ENCODE results near the gene MALRD1. TPM values are rescaled to one million over a fixed set of nuclear protein-coding genes. Genes with fewer than 3 reads are reported as not detected.

Gene MALRD1
- total and polyA plus RNA-seq, 2 of the 8 experiments (the other 6 are each of a cell fraction or from before 2014, with no cell fraction given) = 0.32 to 0.35 TPM

DNA sequence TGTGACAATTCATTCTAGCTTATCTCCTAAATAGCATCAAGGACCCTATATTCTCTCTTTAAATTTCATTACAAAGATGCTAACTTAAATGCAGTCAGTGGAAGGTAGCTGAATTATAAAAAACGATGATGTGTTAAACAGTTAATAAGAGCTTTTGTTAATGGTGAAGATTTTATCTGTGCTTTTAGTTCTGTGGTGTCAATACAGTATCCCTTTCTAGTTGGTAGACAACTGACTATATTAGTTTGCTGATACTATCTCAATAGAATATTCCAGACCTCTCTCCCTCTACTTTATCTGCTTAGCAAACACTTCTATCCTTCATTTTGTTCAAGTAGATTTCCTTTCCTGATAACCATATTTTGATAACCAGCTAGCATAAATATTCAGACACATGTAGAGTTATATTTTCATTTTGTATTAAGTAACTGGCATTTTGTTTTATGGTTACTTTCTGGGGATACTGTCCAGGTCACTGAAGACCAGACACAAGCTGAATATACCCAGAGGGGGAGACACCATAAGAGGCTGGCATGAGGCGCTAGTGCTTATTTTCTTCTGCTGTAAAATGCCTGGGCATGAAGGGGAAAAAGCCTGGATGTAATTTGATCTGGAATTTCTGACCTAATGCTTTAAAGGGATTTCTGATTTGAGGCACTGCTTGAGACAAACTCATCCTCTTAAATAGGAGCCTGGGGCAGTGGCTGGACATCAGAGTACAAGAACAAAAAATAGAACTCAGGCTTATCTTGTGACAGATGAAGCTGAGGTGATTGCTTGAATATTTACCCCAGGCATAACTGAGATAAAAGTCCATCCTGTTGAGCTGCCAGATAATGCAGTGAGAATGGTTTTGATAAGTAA lies 197.5 kb downstream of the MALRD1 start:
- no peak overlapping the region for H2BK12ac ChIP-seq (ENCODE audit: low read depth, low read length)
- no peaks in the 10 kb centered on the region; a peak in 1 of 8 replicates for H3K36me3 ChIP-seq (ENCODE audit: control insufficient read depth in 2 of 4, insufficient read depth in 4 of 4, low read length in 3 of 4)
- no peak overlapping the region for H2BK5ac ChIP-seq (ENCODE audit: low read depth, low read length)
- H4K91ac ChIP-seq (replicated peaks; ENCODE audit: insufficient read length, low read length) = no peak overlapping the region
- H3K27me3 ChIP-seq (replicated peaks in 1 of 4; ENCODE audit: control insufficient read depth in 3 of 4, extremely low read depth in 1 of 4, insufficient read depth in 3 of 4, low read length in 3 of 4) = no peaks in the 10 kb centered on the region
- H3K79me2 ChIP-seq (ENCODE audit: control insufficient read depth in 1 of 2, insufficient read depth in 2 of 2, low read length in 2 of 2) = no peaks in the 10 kb centered on the region
- H3K14ac ChIP-seq (ENCODE audit: insufficient read length) = no peak overlapping the region
- no peak for FAIRE-seq
- no peak overlapping the region for H3K9ac ChIP-seq (replicated peaks in 1 of 4; ENCODE audit: extremely low read depth in 1 of 4, low read depth in 3 of 4, low read length in 3 of 4)
- H4K20me1 ChIP-seq (replicated peaks in 1 of 2; ENCODE audit: control insufficient read depth in 1 of 2, insufficient read depth in 2 of 2, low read length in 2 of 2) = no peaks in the 10 kb centered on the region
- no peak overlapping the region for H2BK20ac ChIP-seq (ENCODE audit: low read length)
- no peak overlapping the region for H3K4me3 ChIP-seq (ENCODE audit: extremely low read depth in 1 of 4, insufficient read depth in 2 of 4, low read depth in 3 of 4, low read length in 4 of 4)
- no peak overlapping the region for H2AFZ ChIP-seq (ENCODE audit: low read length)
- no peak overlapping the region for H3K23ac ChIP-seq (ENCODE audit: insufficient read length)
- H4K8ac ChIP-seq (ENCODE audit: extremely low read depth, insufficient read depth, low read length) = no peak overlapping the region
- POLR2A ChIA-PET (ENCODE audit: partially characterized antibody) = no interaction called here
- H3K9me3 ChIP-seq (ENCODE audit: insufficient read depth in 2 of 2, low read depth in 1 of 2, low read length in 1 of 2) = no peaks in the 10 kb centered on the region
- no peak overlapping the region for H4K5ac ChIP-seq (ENCODE audit: insufficient read length, low read depth, low read length)
- H2BK120ac ChIP-seq (replicated peaks; ENCODE audit: low read depth, low read length) = no peak overlapping the region
- H2AK5ac ChIP-seq (ENCODE audit: low read depth, low read length) = no peak overlapping the region
- no peak for DNase-seq (ENCODE audit: low read depth in 1 of 2, low spot score in 2 of 2)
- H3K23me2 ChIP-seq (ENCODE audit: low read depth, low read length) = no peaks in the 10 kb centered on the region; the same call in 1 of the 2 replicates
- no peak overlapping the region for H3K56ac ChIP-seq (replicated peaks; ENCODE audit: insufficient read length, low read depth, low read length)
- H2BK15ac ChIP-seq (ENCODE audit: low read length) = no peak overlapping the region
- WGBS, 2 experiments (ENCODE audit: extremely low coverage in 1 of 2, insufficient coverage in 1 of 2, insufficient read length in 1 of 2, insufficient replicate concordance in 2 of 2, low coverage in 1 of 2, low lambda C conversion rate in 2 of 2, missing lambda C conversion rate in 1 of 2) = 70% methylated on average over 2 of the region's 2 CpGs; no CpG with 5 or more reads in 1 of the 2 experiments
- CTCF ChIA-PET (ENCODE audit: partially characterized antibody) = no interaction called here
- H3K18ac ChIP-seq (ENCODE audit: extremely low read depth, low read length) = no peak overlapping the region
- no peaks in the 10 kb centered on the region for H3K4me1 ChIP-seq (replicated peaks in 1 of 4; ENCODE audit: control insufficient read depth in 3 of 4, insufficient read depth in 4 of 4, low read length in 3 of 4)
- no peak overlapping the region for H3K4ac ChIP-seq (replicated peaks; ENCODE audit: insufficient read length, low read depth, low read length)
- H3K4me2 ChIP-seq (ENCODE audit: insufficient read depth in 1 of 2, low read depth in 2 of 2, low read length in 2 of 2) = no peak overlapping the region
- H3K79me1 ChIP-seq (ENCODE audit: low read depth, low read length) = no peaks in the 10 kb centered on the region
- H3K27ac ChIP-seq (ENCODE audit: low read depth, low read length) = no peak overlapping the region
- TF ChIP-seq POU5F1 (IDR thresholded peaks at IDR 0.05; ENCODE audit: low read depth, low read length) = no peak
- TF ChIP-seq SUZ12 (IDR thresholded peaks at IDR 0.05; ENCODE audit: low read length) = no peak
- no peak for TF ChIP-seq BCL11A (IDR thresholded peaks at IDR 0.05; ENCODE audit: low read depth in 2 of 2, low read length in 2 of 2)
- no peak for TF ChIP-seq HDAC6 (IDR thresholded peaks at IDR 0.05; ENCODE audit: low read depth, low read length)
- no peak for TF ChIP-seq EP300 (IDR thresholded peaks at IDR 0.05; ENCODE audit: borderline replicate concordance in 1 of 2, low read depth in 2 of 2, low read length in 2 of 2)
- TF ChIP-seq EZH2 (IDR thresholded peaks at IDR 0.05; ENCODE audit: low read depth, low read length, severe bottlenecking) = no peak
- TF ChIP-seq YY1 (IDR thresholded peaks at IDR 0.05; ENCODE audit: low read depth, low read length) = no peak
- TF ChIP-seq ATF2 (IDR thresholded peaks at IDR 0.05; ENCODE audit: low read length) = no peak
- no peak for TF ChIP-seq E2F6 (IDR thresholded peaks at IDR 0.05)
- no peak for TF ChIP-seq KDM4A (IDR thresholded peaks at IDR 0.05; ENCODE audit: low read depth, low read length, severe bottlenecking)
